PFSK-1 (cell line): ENCODE data around the gene PXK.

Source experiments
- FOXP2 ChIP-seq: optimal IDR thresholded peaks from 2 replicates; pipeline ENCODE3; 2011; ENCODE audit warnings: borderline replicate concordance, control low read depth, inconsistent platforms; ENCODE audit not compliant: insufficient read depth; ENCODE audit errors: extremely low read length, extremely low read depth
- POLR2AphosphoS5 ChIP-seq: IDR thresholded peaks from 2 replicates; pipeline ENCODE4 v1.6.1; 2012; ENCODE audit warnings: low read depth, mild to moderate bottlenecking, control low read depth, low read length, moderate library complexity
- REST ChIP-seq, 2 experiments: IDR thresholded peaks; 2 replicates each; pipeline versions ENCODE4 v1.6.1 to v1.8.0; 2011 to 2012; ENCODE audit warnings: low read depth in 2 of 2, low read length in 2 of 2, control low read depth in 1 of 2, inconsistent platforms in 1 of 2, mild to moderate bottlenecking in 1 of 2, moderate library complexity in 1 of 2; ENCODE audit not compliant: insufficient read depth in 1 of 2
- SIN3A ChIP-seq: IDR thresholded peaks from 2 replicates; pipeline ENCODE4 v1.6.1; 2012; ENCODE audit warnings: mild to moderate bottlenecking, low read length, moderate library complexity, borderline replicate concordance; ENCODE audit not compliant: insufficient read depth
- TAF1 ChIP-seq: IDR thresholded peaks from 2 replicates; pipeline ENCODE4 v1.6.1; 2012; ENCODE audit warnings: low read length, control low read depth, borderline replicate concordance; ENCODE audit not compliant: insufficient read depth

DNA sequence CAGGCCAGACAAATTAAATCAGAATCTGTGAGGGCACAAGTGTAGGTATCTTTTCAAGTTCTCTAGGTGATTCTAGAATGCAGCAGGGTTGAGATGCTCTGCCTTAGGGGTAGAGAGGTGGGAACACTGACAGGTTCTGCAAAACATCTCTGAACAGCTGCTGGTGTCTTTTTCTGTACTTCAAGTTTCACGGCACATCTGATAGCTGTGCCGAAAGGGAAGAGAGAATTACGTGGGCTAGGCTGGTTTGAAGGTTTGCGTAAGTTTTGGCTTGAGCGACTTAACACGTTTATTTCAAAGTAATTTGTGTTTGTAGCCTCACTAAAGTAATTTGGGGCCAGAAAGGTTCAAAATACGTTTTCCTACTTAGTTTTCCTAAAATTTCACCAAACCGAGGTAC lies 22.5 kb downstream of the PXK start:
- TF ChIP-seq REST (IDR thresholded peaks at IDR 0.05; ENCODE audit: insufficient read depth in 1 of 2, low read depth in 2 of 2, low read length in 2 of 2) (no peak), SIN3A (no peak), POLR2AphosphoS5 (no peak), TAF1 (no peak), FOXP2 (no peak)
